Ovary (tissue), 3 donors: ENCODE results near the gene NR2F1.

Source experiments
- POLR2A ChIP-seq: fragments of 450-650 bp; IDR thresholded peaks from one replicate; pipeline ENCODE4 v1.6.1; 2017; ENCODE audit warnings: antibody characterized with exemption, mild to moderate bottlenecking, moderate library complexity
- TF ChIP-seq, protein P1 (sequence below), 3 donors: fragments of 450-650 bp in 2 of 3; fragments of 200-600 bp in 1 of 3; IDR thresholded peaks; one replicate each; pipeline versions ENCODE4 v1.5.1 to v1.8.0; 2016 to 2022; ENCODE audit warnings: antibody characterized with exemption in 3 of 3, mild to moderate bottlenecking in 1 of 3
- donor health status: DM: no; HTN: no; CAD: no.

DNA sequence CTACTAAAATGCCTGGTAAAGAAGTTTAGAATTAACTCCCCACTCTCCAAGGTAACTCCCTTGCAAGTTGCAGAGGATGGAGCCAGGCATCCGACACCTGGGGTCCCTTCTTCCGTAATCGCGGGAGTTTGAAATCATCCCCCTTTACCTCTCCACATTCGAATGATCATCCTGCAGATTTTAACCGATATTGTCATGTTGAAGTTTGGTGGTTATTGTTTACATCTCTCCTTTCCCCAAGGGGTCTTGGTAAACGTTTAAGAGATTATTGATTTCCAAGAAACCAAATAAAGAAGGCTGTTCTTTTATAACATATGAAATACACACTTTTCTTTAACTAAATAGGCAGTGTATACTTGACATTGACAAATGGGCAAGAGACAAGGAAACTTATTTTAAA lies 26.7 kb downstream of the NR2F1 start:
- TF ChIP-seq, protein P1, sequence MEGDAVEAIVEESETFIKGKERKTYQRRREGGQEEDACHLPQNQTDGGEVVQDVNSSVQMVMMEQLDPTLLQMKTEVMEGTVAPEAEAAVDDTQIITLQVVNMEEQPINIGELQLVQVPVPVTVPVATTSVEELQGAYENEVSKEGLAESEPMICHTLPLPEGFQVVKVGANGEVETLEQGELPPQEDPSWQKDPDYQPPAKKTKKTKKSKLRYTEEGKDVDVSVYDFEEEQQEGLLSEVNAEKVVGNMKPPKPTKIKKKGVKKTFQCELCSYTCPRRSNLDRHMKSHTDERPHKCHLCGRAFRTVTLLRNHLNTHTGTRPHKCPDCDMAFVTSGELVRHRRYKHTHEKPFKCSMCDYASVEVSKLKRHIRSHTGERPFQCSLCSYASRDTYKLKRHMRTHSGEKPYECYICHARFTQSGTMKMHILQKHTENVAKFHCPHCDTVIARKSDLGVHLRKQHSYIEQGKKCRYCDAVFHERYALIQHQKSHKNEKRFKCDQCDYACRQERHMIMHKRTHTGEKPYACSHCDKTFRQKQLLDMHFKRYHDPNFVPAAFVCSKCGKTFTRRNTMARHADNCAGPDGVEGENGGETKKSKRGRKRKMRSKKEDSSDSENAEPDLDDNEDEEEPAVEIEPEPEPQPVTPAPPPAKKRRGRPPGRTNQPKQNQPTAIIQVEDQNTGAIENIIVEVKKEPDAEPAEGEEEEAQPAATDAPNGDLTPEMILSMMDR (IDR thresholded peaks at IDR 0.05), result no peak
- TF ChIP-seq POLR2A, result no peak
